OCI-LY7 (cell line): Measurements from ENCODE around the gene PDIA4. TPM values are rescaled to one million over a fixed set of nuclear protein-coding genes. Genes with fewer than 3 reads are reported as not detected.
A peak's percentile ranks its signal among the peaks of the same experiment; 100 is the strongest.
"Not testable (repeated sequence)": the region's sequence is repeated elsewhere in the genome, so short reads cannot be mapped to it uniquely, and the experiment has no call there.

ENCODE experiments used
- BruUV-seq: library from RNA; stranded (reverse); fragments of 400-500 nt; replicated peaks from 2 replicates; lab custom pipeline; 2021; lab: Mats Ljungman, UMichigan
- CTCF ChIA-PET: fragments of 300-600 bp; sonication (Branson Sonifier 250); formaldehyde crosslinking; loops from one replicate; lab custom pipeline; 2022; ENCODE audit warnings: antibody characterized with exemption; ENCODE audit not compliant: unreplicated experiment; lab: Charles Lee
- POLR2A ChIA-PET: fragments of 300-600 bp; sonication (Branson Sonifier 250); formaldehyde crosslinking; loops from one replicate; lab custom pipeline; 2022; ENCODE audit warnings: antibody characterized with exemption; lab: Charles Lee
- DNase-seq: peaks from one replicate; pipeline ENCODE4 v3.0.0-alpha.2; 2015; ENCODE audit warnings: low spot score
- H2AFZ ChIP-seq: fragments of 200-600 bp; sonication (generic), shearing (Covaris generic); 2 replicates; pipeline ENCODE4 v1.6.1; 2014; ENCODE audit warnings: mild to moderate bottlenecking, antibody characterized with exemption, low read length, moderate library complexity
- H3K27ac ChIP-seq: fragments of 200-600 bp; sonication (generic); 2 replicates; pipeline ENCODE4 v1.5.1; 2014; ENCODE audit warnings: mixed run types, low read depth, mild to moderate bottlenecking, moderate library complexity, low read length, inconsistent platforms; ENCODE audit not compliant: poor library complexity, severe bottlenecking
- H3K36me3 ChIP-seq: fragments of 200-600 bp; sonication (generic); 2 replicates; pipeline ENCODE4 v1.6.1; 2014; ENCODE audit warnings: mild to moderate bottlenecking, antibody characterized with exemption, low read length, moderate library complexity, mixed read lengths; ENCODE audit not compliant: insufficient read depth
- H3K4me1 ChIP-seq: fragments of 200-600 bp; sonication (generic); 2 replicates; pipeline ENCODE4 v1.5.1; 2014; ENCODE audit warnings: mild to moderate bottlenecking, low read length; ENCODE audit not compliant: insufficient read depth, poor library complexity, severe bottlenecking
- H3K4me2 ChIP-seq: fragments of 200-600 bp; sonication (generic); 2 replicates; pipeline ENCODE4 v1.6.1; 2014; ENCODE audit warnings: mild to moderate bottlenecking, low read length
- H3K4me3 ChIP-seq: fragments of 200-600 bp; sonication (generic); 2 replicates; pipeline ENCODE4 v1.5.1; 2014; ENCODE audit warnings: mild to moderate bottlenecking, low read depth, low read length; ENCODE audit not compliant: poor library complexity, severe bottlenecking
- H3K79me2 ChIP-seq: fragments of 200-600 bp; sonication (generic); 2 replicates; pipeline ENCODE4 v1.6.1; 2016; ENCODE audit warnings: low read depth, mild to moderate bottlenecking, low read length, moderate library complexity, mixed read lengths; ENCODE audit not compliant: insufficient read depth
- H3K9me2 ChIP-seq: fragments of 200-600 bp; sonication (generic); 2 replicates; pipeline ENCODE4 v1.6.1; 2016; ENCODE audit warnings: mild to moderate bottlenecking, low read length, mixed read lengths; ENCODE audit not compliant: insufficient read depth
- H3K9me3 ChIP-seq: fragments of 200-600 bp; sonication (generic); 2 replicates; pipeline ENCODE4 v1.6.1; 2014; ENCODE audit warnings: mild to moderate bottlenecking, mixed run types, low read length, mixed read lengths
- H4K20me1 ChIP-seq: fragments of 200-600 bp; sonication (generic); 2 replicates; pipeline ENCODE4 v1.6.1; 2014; ENCODE audit warnings: mild to moderate bottlenecking, antibody characterized with exemption, low read length, moderate library complexity, mixed read lengths; ENCODE audit not compliant: insufficient read depth
- CTCF ChIP-seq: fragments of 200-600 bp; sonication (generic); conservative IDR thresholded peaks from 2 replicates; pipeline ENCODE4 v1.5.1; 2014; ENCODE audit warnings: mild to moderate bottlenecking, antibody characterized with exemption, low read length, moderate library complexity, mixed read lengths
- EZH2phosphoT487 ChIP-seq: fragments of 200-600 bp; sonication (generic); IDR thresholded peaks from 2 replicates; pipeline ENCODE4 v1.6.1; 2018; ENCODE audit warnings: low read depth, borderline replicate concordance, mild to moderate bottlenecking, mixed run types, antibody characterized with exemption, low read length, moderate library complexity, mixed read lengths
- intact Hi-C: fragments of 100-400 bp; cut with micrococcal nuclease; formaldehyde crosslinking; loops from one replicate; pipeline ENCODE4 v1.10.0; 2022; ENCODE audit not compliant: unreplicated experiment
- total RNA-seq, 2 experiments: library from RNA; depleted of rRNA in 1 of 2; stranded (reverse); fragments of >200 nt in 1 of 2; shearing (Covaris generic) in 1 of 2; gene quantifications; 2 replicates each; pipeline ENCODE4 v1.2.3, GENCODE V29; 2014 to 2022

Gene PDIA4
- total RNA-seq, 2 experiments from 2014 or later, result 130 to 141 TPM

GRCh38 chr7:149070372-149071125 lies 42.2 kb upstream of the PDIA4 start:
- CTCF ChIA-PET, result interaction anchor here (0.6 kb wide), 1 partner anchor 19 kb away, joined by 4 read pairs; no protein-coding TSS in a partner anchor
- BruUV-seq, result no TSS peak
- Histone ChIP-seq H3K9me2 (no peaks in the 10 kb centered on the region), H3K4me3 (no peak overlapping the region), H3K4me1 (peaks cover 3% of the 10 kb centered on the region), H2AFZ (no peak overlapping the region), H3K79me2 (no peaks in the 10 kb centered on the region), H3K27ac (no peak overlapping the region), H3K36me3 (peaks cover 42% of the 10 kb centered on the region), H4K20me1 (no peaks in the 10 kb centered on the region), H3K9me3 (no peaks in the 10 kb centered on the region), H3K4me2 (no peak overlapping the region)
- TF ChIP-seq CTCF (no peak), EZH2phosphoT487 (no peak)
- intact Hi-C loops, result no loop called here
- no peak for DNase-seq
- POLR2A ChIA-PET, result interaction anchor here (0.6 kb wide), 1 partner anchor 122 kb away, joined by 3 read pairs; no protein-coding TSS in a partner anchor

- no TSS peak for BruUV-seq
- Histone ChIP-seq H3K79me2 (no peaks in the 10 kb centered on the region), H3K27ac (no peak overlapping the region), H3K4me3 (no peak overlapping the region), H3K9me2 (no peaks in the 10 kb centered on the region), H2AFZ (no peak overlapping the region), H3K4me2 (no peak overlapping the region), H3K4me1 (peaks cover 9% of the 10 kb centered on the region), H4K20me1 (no peaks in the 10 kb centered on the region), H3K9me3 (no peaks in the 10 kb centered on the region), H3K36me3 (peaks cover 32% of the 10 kb centered on the region)
- DNase-seq, result peak; percentile 39
- TF ChIP-seq CTCF (peak; percentile 69), EZH2phosphoT487 (no peak)
- ChIA-PET CTCF (no interaction called here), POLR2A (interaction anchor here (0.6 to 0.7 kb wide), 2 partner anchors 320 to 500 kb away, joined by 3 read pairs; no protein-coding TSS in a partner anchor)
- intact Hi-C loops, result loop anchor here (1.0 to 2.0 kb wide), 2 partner anchors 22 to 59 kb away; partner anchors contain the start of genes ZNF425 and ZNF786
Observed at GRCh38 chr7:149067869-149068268, 39.6 kb upstream of the PDIA4 start.

- Histone ChIP-seq H4K20me1 (no peaks in the 10 kb centered on the region), H3K79me2 (no peaks in the 10 kb centered on the region), H3K27ac (no peak overlapping the region), H3K4me2 (no peak overlapping the region), H2AFZ (no peak overlapping the region), H3K9me2 (no peaks in the 10 kb centered on the region), H3K9me3 (no peaks in the 10 kb centered on the region), H3K4me1 (peaks cover 9% of the 10 kb centered on the region), H3K36me3 (peaks cover 4% of the 10 kb centered on the region), H3K4me3 (no peak overlapping the region)
- CTCF ChIA-PET, result no interaction called here
- no peak for TF ChIP-seq CTCF
- no peak for DNase-seq
- BruUV-seq, result no TSS peak
- POLR2A ChIA-PET, result no interaction called here
- intact Hi-C loops, result no loop called here
Observed at GRCh38 chr7:149063476-149063875, 35.2 kb upstream of the PDIA4 start.

- DNase-seq, H3K36me3 ChIP-seq, H4K20me1 ChIP-seq, H3K9me2 ChIP-seq, H3K79me2 ChIP-seq, CTCF ChIA-PET, BruUV-seq, H3K27ac ChIP-seq, H3K4me1 ChIP-seq, H3K4me3 ChIP-seq, H3K9me3 ChIP-seq, H2AFZ ChIP-seq, intact Hi-C loops, H3K4me2 ChIP-seq: not testable (repeated sequence)
- POLR2A ChIA-PET, result interaction anchor here (0.6 to 1.0 kb wide), 5 partner anchors 36 to 121 kb away, joined by 3 to 5 read pairs (median 4); no protein-coding TSS in a partner anchor
Observed at GRCh38 chr7:149062217-149062899, 34.1 kb upstream of the PDIA4 start.
